Pancreas (tissue), 10 donors: ENCODE results near the gene PAM. TPM values are rescaled to one million over a fixed set of nuclear protein-coding genes. Genes with fewer than 3 reads are reported as not detected.

Experiments used
- ATAC-seq, 4 donors: fragments of 200-7000 bp; cut with Tn5 transposase; one replicate each; pipeline versions ENCODE4 v1.8.0 to v1.9.1; 2020; ENCODE audit warnings: mild to moderate bottlenecking in 4 of 4, moderate library complexity in 4 of 4
- DNase-seq, 6 donors: peaks; one replicate each; pipeline ENCODE4 v3.0.0-alpha.2; 2020
- FAIRE-seq: peaks from 2 replicates; lab custom pipeline; 2012; peaks lifted over from hg19 to GRCh38; lab: Jason Lieb, UNC
- H3K27ac ChIP-seq, 4 donors: fragments of 200-600 bp; sonication (generic); 1 replicate in 3 of 4; 2 replicates in 1 of 4; pipeline versions ENCODE4 v1.5.0 to v1.8.0; 2020
- H3K27me3 ChIP-seq, 4 donors: fragments of 200-600 bp; one replicate each; pipeline ENCODE4 v1.8.0; 2021
- H3K36me3 ChIP-seq, 3 donors: fragments of 200-600 bp; sonication (generic) in 1 of 3; one replicate each; pipeline versions ENCODE4 v1.5.0 to v1.8.0; 2020 to 2021
- H3K4me1 ChIP-seq, 3 donors: fragments of 200-600 bp; one replicate each; pipeline ENCODE4 v1.8.0; 2021
- H3K4me3 ChIP-seq, 4 donors: fragments of 200-600 bp; sonication (generic) in 2 of 4; one replicate each; pipeline versions ENCODE4 v1.5.0 to v1.8.0; 2020 to 2021
- H3K9me3 ChIP-seq, 4 donors: fragments of 200-600 bp; one replicate each; pipeline ENCODE4 v1.8.0; 2021
- WGBS, 2 donors: extraction: QIAGEN DNeasy Blood & Tissue Kit; methylation state at CpG; one replicate each; pipeline ENCODE4 v1.1.7; 2013; 5-methylcytosine and 5-hydroxymethylcytosine counted together
- intact Hi-C, 3 donors: fragments of 100-400 bp; cut with DNase I; formaldehyde crosslinking; loops; one replicate each; pipeline versions ENCODE4 v1.11.1 to v1.14.2; 2022
- polyA plus RNA-seq, 2 donors: library from polyadenylated mRNA; stranded (reverse); fragments of 200-250 nt; gene quantifications; one replicate each; pipeline ENCODE4 v1.2.3, GENCODE V29; 2013
- total RNA-seq, 6 donors: library from RNA; stranded (reverse); fragmentation: NEBNext Ultra II Directional in 4 of 6; extraction: Animal tissue kit (Norgen Biotek cat#: 25700) in 4 of 6; gene quantifications; one replicate each; pipeline versions ENCODE4 v1.2.1 to v1.2.4, GENCODE V29; 2021 to 2023
- TF ChIP-seq, protein P1 (sequence below), 4 donors: fragments of 200-600 bp; sonication (generic) in 3 of 4; IDR thresholded peaks; one replicate each; pipeline versions ENCODE4 v1.5.0 to v1.8.0; 2021; ENCODE audit warnings: antibody characterized with exemption in 4 of 4
- donor health status: healthy with polysubstance abuse.
- donor health status: DM: no; HTN: no; CAD: no; lungs with moderate emphysema.
- donor health status: DM: no; HTN: no; CAD: no.
- donor health status: control.
- donor health status: control.
- donor health status: Bipolar disorder and iron deficiency.
- donor health status: DM: yes; HTN: yes; CAD: no.
- donor health status: DM: no; HTN: no; CAD: no.
- donor health status: DM: no; HTN: no; CAD: no.
- donor health status: DM: yes; HTN: yes; CAD: no.

PAM gene
- total and polyA plus RNA-seq, 8 donors, result 47.0 to 242 (median 85.8) TPM

- intact Hi-C loops, result no loop called here
- WGBS, 2 donors, result 92 to 93% methylated on average over 1 of the region's 1 CpG
- DNase-seq (no peak), ATAC-seq (no peak), FAIRE-seq (no peak)
- H3K27ac ChIP-seq, result no peak overlapping the region
- H3K4me3 ChIP-seq, result no peak overlapping the region
- no peaks in the 10 kb centered on the region for H3K36me3 ChIP-seq
- TF ChIP-seq, protein P1, sequence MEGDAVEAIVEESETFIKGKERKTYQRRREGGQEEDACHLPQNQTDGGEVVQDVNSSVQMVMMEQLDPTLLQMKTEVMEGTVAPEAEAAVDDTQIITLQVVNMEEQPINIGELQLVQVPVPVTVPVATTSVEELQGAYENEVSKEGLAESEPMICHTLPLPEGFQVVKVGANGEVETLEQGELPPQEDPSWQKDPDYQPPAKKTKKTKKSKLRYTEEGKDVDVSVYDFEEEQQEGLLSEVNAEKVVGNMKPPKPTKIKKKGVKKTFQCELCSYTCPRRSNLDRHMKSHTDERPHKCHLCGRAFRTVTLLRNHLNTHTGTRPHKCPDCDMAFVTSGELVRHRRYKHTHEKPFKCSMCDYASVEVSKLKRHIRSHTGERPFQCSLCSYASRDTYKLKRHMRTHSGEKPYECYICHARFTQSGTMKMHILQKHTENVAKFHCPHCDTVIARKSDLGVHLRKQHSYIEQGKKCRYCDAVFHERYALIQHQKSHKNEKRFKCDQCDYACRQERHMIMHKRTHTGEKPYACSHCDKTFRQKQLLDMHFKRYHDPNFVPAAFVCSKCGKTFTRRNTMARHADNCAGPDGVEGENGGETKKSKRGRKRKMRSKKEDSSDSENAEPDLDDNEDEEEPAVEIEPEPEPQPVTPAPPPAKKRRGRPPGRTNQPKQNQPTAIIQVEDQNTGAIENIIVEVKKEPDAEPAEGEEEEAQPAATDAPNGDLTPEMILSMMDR (IDR thresholded peaks at IDR 0.05), result no peak
- no peaks in the 10 kb centered on the region for H3K9me3 ChIP-seq
- H3K4me1 ChIP-seq, result peaks cover 0 to 17% (median 0%) of the 10 kb centered on the region in 3 donors
- H3K27me3 ChIP-seq, result no peaks in the 10 kb centered on the region
Measured at GRCh38 chr5:102759289-102759688, 4.2 kb downstream of the PAM start.

- WGBS, 2 donors, result 81 to 92% methylated on average over 2 of the region's 2 CpGs
- TF ChIP-seq, protein P1 (IDR thresholded peaks at IDR 0.05), result no peak
- H3K9me3 ChIP-seq, result no peaks in the 10 kb centered on the region
- FAIRE-seq (no peak), ATAC-seq (no peak), DNase-seq (no peak)
- H3K4me1 ChIP-seq, result peaks cover 0 to 17% (median 0%) of the 10 kb centered on the region in 3 donors
- H3K27me3 ChIP-seq, result no peaks in the 10 kb centered on the region
- H3K36me3 ChIP-seq, result no peaks in the 10 kb centered on the region
- intact Hi-C loops, result no loop called here
- no peak overlapping the region for H3K27ac ChIP-seq
- no peak overlapping the region for H3K4me3 ChIP-seq
Measured at GRCh38 chr5:102759700-102760099, 4.6 kb downstream of the PAM start.

- no peaks in the 10 kb centered on the region for H3K27me3 ChIP-seq
- FAIRE-seq (no peak), DNase-seq (no peak), ATAC-seq (no peak)
- peaks cover 0 to 17% (median 0%) of the 10 kb centered on the region in 3 donors for H3K4me1 ChIP-seq
- no peak overlapping the region for H3K27ac ChIP-seq
- intact Hi-C loops, result no loop called here
- H3K4me3 ChIP-seq, result no peak overlapping the region
- 51 to 59% methylated on average over 2 of the region's 2 CpGs for WGBS, 2 donors
- TF ChIP-seq, protein P1 (IDR thresholded peaks at IDR 0.05), result no peak
- no peaks in the 10 kb centered on the region for H3K9me3 ChIP-seq
- H3K36me3 ChIP-seq, result no peaks in the 10 kb centered on the region
Measured at GRCh38 chr5:102760815-102761214, 5.7 kb downstream of the PAM start.

DNA sequence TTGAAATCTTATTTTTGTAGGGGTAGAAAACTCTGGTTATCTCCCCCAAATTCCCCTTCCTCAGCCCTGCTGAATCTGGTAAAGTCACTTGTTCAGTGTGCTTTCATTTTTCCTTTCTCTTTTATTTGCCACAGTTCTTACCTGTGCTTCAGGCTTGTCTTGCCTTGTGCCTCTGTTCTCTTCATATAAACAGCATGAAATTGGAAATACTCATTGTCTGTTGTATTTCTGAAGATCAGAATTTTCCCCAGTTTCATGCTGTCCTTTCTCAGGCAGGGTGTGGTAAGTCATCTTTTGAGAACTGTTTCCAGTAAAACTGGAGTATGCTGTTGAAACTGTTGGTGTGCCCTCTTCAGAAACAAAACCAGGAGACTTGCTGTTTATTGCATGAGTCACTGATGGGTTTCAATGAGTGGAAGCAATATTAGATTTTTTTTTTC, 7.0 kb downstream of the PAM start:
- intact Hi-C loops, result no loop called here
- Histone ChIP-seq H3K4me1 (peaks cover 0 to 17% (median 0%) of the 10 kb centered on the region in 3 donors), H3K36me3 (no peaks in the 10 kb centered on the region), H3K4me3 (no peak overlapping the region), H3K9me3 (no peaks in the 10 kb centered on the region), H3K27ac (no peak overlapping the region), H3K27me3 (no peaks in the 10 kb centered on the region)
- TF ChIP-seq, protein P1 (IDR thresholded peaks at IDR 0.05), result no peak
- FAIRE-seq (no peak), DNase-seq (no peak), ATAC-seq (peak in 3 of 4 donors; percentile 53 to 63 (median 62))

- Histone ChIP-seq H3K4me3 (no peak overlapping the region), H3K4me1 (peaks cover 0 to 17% (median 0%) of the 10 kb centered on the region in 3 donors), H3K27ac (no peak overlapping the region), H3K27me3 (no peaks in the 10 kb centered on the region), H3K9me3 (no peaks in the 10 kb centered on the region), H3K36me3 (no peaks in the 10 kb centered on the region)
- FAIRE-seq (no peak), ATAC-seq (peak in 3 of 4 donors; percentile 17 to 29 (median 26)), DNase-seq (no peak)
- TF ChIP-seq, protein P1 (IDR thresholded peaks at IDR 0.05), result no peak
- WGBS, 2 donors, result 56 to 71% methylated on average over 4 of the region's 4 CpGs
- intact Hi-C loops, result no loop called here
Measured at GRCh38 chr5:102762562-102763227, 7.6 kb downstream of the PAM start.
